Measurements from ENCODE around the gene PMP22. TPM values are rescaled to one million over a fixed set of nuclear protein-coding genes. Genes with fewer than 3 reads are reported as not detected.
A peak's percentile ranks its signal among the peaks of the same experiment; 100 is the strongest.

Gene PMP22
- total RNA-seq (2014; rRNA removed; shearing (Covaris generic)), result 18.5 and 27.4 TPM in 2 replicates

- DNase-seq (ENCODE audit: low spot score), result no peak
Observed at GRCh38 chr17:15265131-15265530, at the start of gene PMP22. Gene PMP22, minus strand, starts transcription at chr17:15265326. Its CDS starts 4,599 bp downstream, at chr17:15260727.

GRCh38 chr17:15311996-15312395 lies 46.9 kb upstream of the PMP22 start:
- no peak for DNase-seq (ENCODE audit: low spot score)

GRCh38 chr17:15309793-15310192 lies 44.7 kb upstream of the PMP22 start:
- no peak for DNase-seq (ENCODE audit: low spot score)

GRCh38 chr17:15309236-15309635 lies 44.1 kb upstream of the PMP22 start:
- no peak for DNase-seq (ENCODE audit: low spot score)

GRCh38 chr17:15308758-15309157 lies 43.6 kb upstream of the PMP22 start:
- no peak for DNase-seq (ENCODE audit: low spot score)

GRCh38 chr17:15307710-15308111 lies 42.6 kb upstream of the PMP22 start:
- no peak for DNase-seq (ENCODE audit: low spot score)

- DNase-seq (ENCODE audit: low spot score), result no peak
Observed at GRCh38 chr17:15303851-15304250, 38.7 kb upstream of the PMP22 start.

- DNase-seq (ENCODE audit: low spot score), result no peak
Observed at GRCh38 chr17:15303268-15303667, 38.1 kb upstream of the PMP22 start.

- no peak for DNase-seq (ENCODE audit: low spot score)
Observed at GRCh38 chr17:15301845-15302244, 36.7 kb upstream of the PMP22 start.

- DNase-seq (ENCODE audit: low spot score), result peak; percentile 18
Observed at GRCh38 chr17:15298176-15298575, 33.0 kb upstream of the PMP22 start.

GRCh38 chr17:15293558-15293957 lies 28.4 kb upstream of the PMP22 start:
- no peak for DNase-seq (ENCODE audit: low spot score)

- DNase-seq (ENCODE audit: low spot score), result peak; percentile 79
Observed at GRCh38 chr17:15291674-15292361, 26.7 kb upstream of the PMP22 start.

GRCh38 chr17:15290605-15291004 lies 25.5 kb upstream of the PMP22 start:
- DNase-seq (ENCODE audit: low spot score), result no peak

GRCh38 chr17:15289285-15290183 lies 24.4 kb upstream of the PMP22 start:
- DNase-seq (ENCODE audit: low spot score), result peak; percentile 97

GRCh38 chr17:15288859-15289258 lies 23.7 kb upstream of the PMP22 start:
- no peak for DNase-seq (ENCODE audit: low spot score)

GRCh38 chr17:15287538-15288267 lies 22.6 kb upstream of the PMP22 start:
- DNase-seq (ENCODE audit: low spot score), result no peak

GRCh38 chr17:15285466-15285865 lies 20.3 kb upstream of the PMP22 start:
- no peak for DNase-seq (ENCODE audit: low spot score)

- no peak for DNase-seq (ENCODE audit: low spot score)
Observed at GRCh38 chr17:15284537-15284936, 19.4 kb upstream of the PMP22 start.

GRCh38 chr17:15284107-15284506 lies 19.0 kb upstream of the PMP22 start:
- DNase-seq (ENCODE audit: low spot score), result no peak

GRCh38 chr17:15281909-15282308 lies 16.8 kb upstream of the PMP22 start:
- no peak for DNase-seq (ENCODE audit: low spot score)

GRCh38 chr17:15278924-15279477 lies 13.9 kb upstream of the PMP22 start:
- peak; percentile 58 for DNase-seq (ENCODE audit: low spot score)

- no peak for DNase-seq (ENCODE audit: low spot score)
Observed at GRCh38 chr17:15278380-15278779, 13.3 kb upstream of the PMP22 start.

Measured in H4 (cell line).